ENCODE measurements around the gene MPPED1. TPM values are rescaled to one million over a fixed set of nuclear protein-coding genes. Genes with fewer than 3 reads are reported as not detected.
A peak's percentile ranks its signal among the peaks of the same experiment; 100 is the strongest.

The MPPED1 gene
- total RNA-seq, 1 experiment from 2014 or later = 0.28 TPM

DNA sequence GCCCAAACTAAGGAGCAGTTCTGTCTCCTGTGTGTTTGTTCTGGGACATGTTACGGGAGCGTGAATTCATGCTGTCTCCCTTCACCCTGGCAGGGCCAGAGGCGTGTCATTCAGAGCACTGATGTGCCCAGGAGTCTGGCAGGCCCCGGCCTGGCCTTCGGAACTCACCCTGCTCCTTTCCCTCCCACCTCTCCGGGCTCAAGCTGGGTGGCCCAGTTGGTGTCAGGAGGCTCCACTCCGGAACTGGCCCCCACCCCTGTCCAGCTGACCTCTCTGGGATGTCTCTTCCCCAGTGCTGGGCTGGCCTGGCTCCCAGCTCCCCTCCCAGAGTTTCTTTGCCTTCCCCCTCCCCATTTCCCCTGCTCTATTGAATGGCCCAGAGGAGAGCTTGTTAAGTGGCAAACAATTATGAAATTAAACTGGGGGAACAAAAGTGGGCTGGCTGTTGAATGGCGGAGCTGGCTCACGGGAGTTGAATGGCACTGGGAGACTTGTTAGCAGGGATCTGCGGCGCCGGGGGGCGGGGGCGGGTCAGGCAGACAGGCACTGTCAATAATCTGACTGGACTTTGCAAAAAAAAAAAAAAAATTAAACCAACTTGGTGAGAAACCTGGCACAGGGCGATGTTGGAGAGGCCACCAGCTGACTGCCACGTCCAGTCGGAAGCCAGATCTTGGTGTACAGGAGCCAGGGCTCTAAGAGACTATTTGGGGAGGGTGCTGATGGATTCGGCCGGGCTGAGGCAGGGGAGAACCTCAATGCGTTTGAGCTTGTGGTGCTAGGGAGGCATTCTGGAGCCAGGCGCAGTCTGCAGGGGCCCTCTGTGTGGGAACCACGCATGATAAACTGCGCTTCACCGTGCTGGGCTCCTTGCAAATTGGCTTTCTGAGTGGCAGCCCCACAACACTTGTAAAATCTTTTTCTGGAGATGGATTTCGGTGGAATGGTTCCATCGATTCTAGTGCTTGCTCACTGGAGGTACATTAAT, 1.3 kb downstream of the MPPED1 start:
- H3K27ac ChIP-seq (ENCODE audit: insufficient read length, low read depth, low read length) = no peak overlapping the region
- no peak overlapping the region for H2BK120ac ChIP-seq (ENCODE audit: low read depth, low read length, poor library complexity, severe bottlenecking)
- H4K91ac ChIP-seq (ENCODE audit: insufficient read length, low read depth, low read length) = no peak overlapping the region
- H3K18ac ChIP-seq (ENCODE audit: insufficient read length, low read depth, low read length) = no peak overlapping the region
- peak overlapping the region; percentile 27 for H3K4me2 ChIP-seq (ENCODE audit: insufficient read depth, insufficient read length, low read length)
- peaks cover 13% of the 10 kb centered on the region; the same call in 1 of the 2 replicates for H3K27me3 ChIP-seq (ENCODE audit: insufficient read depth, low read length)
- H3K23ac ChIP-seq (ENCODE audit: insufficient read length, low read depth, low read length) = no peak overlapping the region
- TF ChIP-seq, protein P1, sequence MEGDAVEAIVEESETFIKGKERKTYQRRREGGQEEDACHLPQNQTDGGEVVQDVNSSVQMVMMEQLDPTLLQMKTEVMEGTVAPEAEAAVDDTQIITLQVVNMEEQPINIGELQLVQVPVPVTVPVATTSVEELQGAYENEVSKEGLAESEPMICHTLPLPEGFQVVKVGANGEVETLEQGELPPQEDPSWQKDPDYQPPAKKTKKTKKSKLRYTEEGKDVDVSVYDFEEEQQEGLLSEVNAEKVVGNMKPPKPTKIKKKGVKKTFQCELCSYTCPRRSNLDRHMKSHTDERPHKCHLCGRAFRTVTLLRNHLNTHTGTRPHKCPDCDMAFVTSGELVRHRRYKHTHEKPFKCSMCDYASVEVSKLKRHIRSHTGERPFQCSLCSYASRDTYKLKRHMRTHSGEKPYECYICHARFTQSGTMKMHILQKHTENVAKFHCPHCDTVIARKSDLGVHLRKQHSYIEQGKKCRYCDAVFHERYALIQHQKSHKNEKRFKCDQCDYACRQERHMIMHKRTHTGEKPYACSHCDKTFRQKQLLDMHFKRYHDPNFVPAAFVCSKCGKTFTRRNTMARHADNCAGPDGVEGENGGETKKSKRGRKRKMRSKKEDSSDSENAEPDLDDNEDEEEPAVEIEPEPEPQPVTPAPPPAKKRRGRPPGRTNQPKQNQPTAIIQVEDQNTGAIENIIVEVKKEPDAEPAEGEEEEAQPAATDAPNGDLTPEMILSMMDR (conservative IDR thresholded peaks at IDR 0.05) = no peak
- H3K79me1 ChIP-seq (ENCODE audit: insufficient read depth, low read depth, low read length, poor library complexity, severe bottlenecking) = no peaks in the 10 kb centered on the region
- H2BK12ac ChIP-seq (ENCODE audit: insufficient read length, low read depth, low read length) = no peak overlapping the region
- H2BK5ac ChIP-seq (ENCODE audit: insufficient read length, low read length) = no peak overlapping the region
- H3K23me2 ChIP-seq (ENCODE audit: insufficient read length, low read depth, low read length, poor library complexity, severe bottlenecking) = no peaks in the 10 kb centered on the region
- no peak overlapping the region for H2BK20ac ChIP-seq (ENCODE audit: low read depth, low read length, poor library complexity, severe bottlenecking)
- H2AK5ac ChIP-seq (ENCODE audit: insufficient read length, low read length) = no peak overlapping the region
- H3K4me1 ChIP-seq (ENCODE audit: insufficient read depth, low read length) = no peaks in the 10 kb centered on the region
- no peak overlapping the region for H3T11ph ChIP-seq (ENCODE audit: low read length)
- no peak overlapping the region for H2BK15ac ChIP-seq (ENCODE audit: low read depth, low read length)
- no peak overlapping the region for H3K56ac ChIP-seq (ENCODE audit: insufficient read length, low read depth, low read length)
- Mint-ChIP-seq H3K9me3 (no peaks in the 10 kb centered on the region), H3K27me3 (ENCODE audit: low read depth) (peaks cover 85% of the 10 kb centered on the region), H3K36me3 (ENCODE audit: insufficient read depth in 1 of 3, low read depth in 3 of 3) (no peaks in the 10 kb centered on the region), H3K4me3 (peak overlapping the region; percentile 64 to 85), H3K27ac (no peak overlapping the region), H3K4me1 (peaks cover 6 to 25% of the 10 kb centered on the region in 2 experiments)
- H3K9me3 ChIP-seq (ENCODE audit: control insufficient read depth, low read depth, low read length) = no peaks in the 10 kb centered on the region
- no peaks in the 10 kb centered on the region for H4K20me1 ChIP-seq (ENCODE audit: control insufficient read depth, insufficient read depth, insufficient read length)
- no CpG with 5 or more reads among the region's 26 CpGs for WGBS (ENCODE audit: extremely low coverage, insufficient read length, low lambda C conversion rate)
- H3K79me2 ChIP-seq (ENCODE audit: insufficient read depth, low read length) = no peaks in the 10 kb centered on the region
- no peak overlapping the region for H3K4ac ChIP-seq (ENCODE audit: low read depth, low read length)
- no peak overlapping the region for H3K14ac ChIP-seq (ENCODE audit: insufficient read depth, low read length)
- no peak overlapping the region for H2AFZ ChIP-seq (ENCODE audit: low read length)
- no peak overlapping the region for H3K9ac ChIP-seq (ENCODE audit: extremely low read depth, insufficient read length, low read length)
- no peak for DNase-seq
- H4K5ac ChIP-seq (ENCODE audit: insufficient read length, low read depth, low read length) = no peak overlapping the region
- no peak overlapping the region for H4K8ac ChIP-seq (replicated peaks; ENCODE audit: insufficient read length, low read depth, low read length)

All from H9 (cell line).